HG03565 (cell line): ENCODE results near the gene CLDN15.

Experiments used
- ATAC-seq: cut with Tn5 transposase; IDR thresholded peaks from one replicate; pipeline ENCODE4 v1.9.1; 2021; ENCODE audit warnings: mild to moderate bottlenecking, moderate library complexity; ENCODE audit not compliant: unreplicated experiment

CLDN15 gene

GRCh38 chr7:101244375-101245146 is 7.0 kb upstream of the CLDN15 start, which contains the start of gene FIS1:
TSS of gene FIS1 (minus strand) at chr7:101245081. CDS start at chr7:101245004, 77 bp downstream.
- ATAC-seq, result peak; percentile 75

GRCh38 chr7:101243646-101244374 is 6.2 kb upstream of the CLDN15 start:
- ATAC-seq, result no peak

- no peak for ATAC-seq
These were observed 4.1 kb upstream of the CLDN15 start for GRCh38 chr7:101241443-101242349.

- ATAC-seq, result no peak
These were observed 3.4 kb upstream of the CLDN15 start for GRCh38 chr7:101241015-101241363.

- no peak for ATAC-seq
These were observed 2.8 kb upstream of the CLDN15 start for GRCh38 chr7:101240226-101241014.

- ATAC-seq, result no peak
These were observed 2.3 kb upstream of the CLDN15 start for GRCh38 chr7:101239951-101240220.

- no peak for ATAC-seq
These were observed 1.8 kb upstream of the CLDN15 start for GRCh38 chr7:101239191-101239950.

- no peak for ATAC-seq
These were observed 902 bp upstream of the CLDN15 start for GRCh38 chr7:101238226-101239182.

- no peak for ATAC-seq
These were observed 1.2 kb downstream of the CLDN15 start for GRCh38 chr7:101236292-101236835.

GRCh38 chr7:101235522-101235921 is 2.1 kb downstream of the CLDN15 start:
- no peak for ATAC-seq

GRCh38 chr7:101235050-101235449 is 2.6 kb downstream of the CLDN15 start:
- no peak for ATAC-seq

GRCh38 chr7:101234636-101235035 is 3.0 kb downstream of the CLDN15 start:
- ATAC-seq, result no peak

GRCh38 chr7:101233907-101234547 is 3.6 kb downstream of the CLDN15 start:
- no peak for ATAC-seq

- ATAC-seq, result no peak
These were observed 5.3 kb downstream of the CLDN15 start for GRCh38 chr7:101232141-101232850.

GRCh38 chr7:101231644-101232043 is 6.0 kb downstream of the CLDN15 start:
- ATAC-seq, result no peak

GRCh38 chr7:101226721-101227120 is 10.9 kb downstream of the CLDN15 start:
- ATAC-seq, result no peak

- ATAC-seq, result no peak
These were observed 12.0 kb downstream of the CLDN15 start for GRCh38 chr7:101225650-101226049.
